ENCODE data around the gene APOA5. TPM values are rescaled to one million over a fixed set of nuclear protein-coding genes. Genes with fewer than 3 reads are reported as not detected.

Gene APOA5
- polyA plus RNA-seq, 2 of the 4 experiments (the other 2 are of a cell fraction): not detected

DNA sequence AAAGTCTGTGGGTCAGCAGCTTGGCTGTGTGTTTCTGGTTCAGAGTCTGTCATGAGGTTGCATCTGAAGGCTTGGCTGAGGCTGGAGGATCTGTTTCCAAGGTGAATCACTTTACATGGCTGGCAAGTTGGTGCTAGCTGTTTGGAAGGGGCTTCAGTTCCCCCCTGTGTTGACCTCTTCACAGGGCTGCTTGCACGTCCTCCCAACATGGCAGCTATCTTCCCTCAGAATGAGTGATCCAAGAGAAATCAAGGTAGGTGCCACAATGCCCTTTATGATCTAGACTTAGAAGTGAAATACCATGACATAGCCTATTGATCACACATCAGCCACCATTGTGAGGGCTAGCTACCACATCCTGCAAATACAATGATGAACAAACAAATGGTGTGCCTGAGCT lies 21.5 kb upstream of the APOA5 start (continued):
- TF ChIP-seq REST (IDR thresholded peaks at IDR 0.05) (no peak), POLR2A (IDR thresholded peaks at IDR 0.05; ENCODE audit: low read length) (no peak), HOXB13 (CRISPR knock-in tag; IDR thresholded peaks at IDR 0.05; ENCODE audit: low read depth) (no peak), NPAS2 (CRISPR knock-in tag; IDR thresholded peaks at IDR 0.05; ENCODE audit: borderline replicate concordance) (no peak), KDM5A (IDR thresholded peaks at IDR 0.05) (no peak), MAFK (IDR thresholded peaks at IDR 0.05; ENCODE audit: partially characterized antibody) (no peak)
- TF ChIP-seq, protein P1, sequence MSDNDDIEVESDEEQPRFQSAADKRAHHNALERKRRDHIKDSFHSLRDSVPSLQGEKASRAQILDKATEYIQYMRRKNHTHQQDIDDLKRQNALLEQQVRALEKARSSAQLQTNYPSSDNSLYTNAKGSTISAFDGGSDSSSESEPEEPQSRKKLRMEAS (IDR thresholded peaks at IDR 0.05): no peak

DNA sequence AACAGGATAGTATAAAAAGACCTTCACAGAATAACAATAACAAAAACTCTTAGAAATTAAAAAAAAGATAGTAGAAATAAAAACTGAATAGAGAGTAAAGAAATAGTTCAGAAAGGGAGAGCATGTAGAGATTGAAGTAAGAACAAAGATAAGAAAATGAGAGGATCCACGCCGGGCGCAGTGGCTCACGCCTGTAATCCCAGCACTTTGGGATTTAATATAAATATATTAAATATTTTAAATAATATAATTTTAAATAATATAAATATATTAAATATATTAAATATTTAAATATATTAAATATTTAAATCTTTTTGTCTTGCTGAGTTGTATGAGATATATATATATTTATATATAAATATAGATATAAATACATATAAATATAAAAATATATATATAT lies 20.4 kb upstream of the APOA5 start:
- CTCF ChIA-PET: interaction anchor here (0.8 to 1.5 kb wide), 4 partner anchors 9 to 24 kb away, joined by 3 to 4 read pairs (median 4); partner anchors contain the start of gene APOA5
- FAIRE-seq (no peak), DNase-seq (ENCODE audit: low read depth in 1 of 2, low spot score in 1 of 2) (no peak), ATAC-seq (no peak)
- Histone ChIP-seq H3K27ac (no peak overlapping the region), H3K9me3 (no peaks in the 10 kb centered on the region), H3K4me2 (no peak overlapping the region), H3K4me1 (peaks cover 7% of the 10 kb centered on the region; the same call in 1 of the 3 replicates), H3K4me3 (no peak overlapping the region)
- POLR2A ChIA-PET: no interaction called here
- WGBS (ENCODE audit: missing lambda C conversion rate): 94% methylated on average over 4 of the region's 4 CpGs
- TF ChIP-seq KDM1A (IDR thresholded peaks at IDR 0.05; ENCODE audit: low read depth): no peak
- no peak for TF ChIP-seq SMC3 (IDR thresholded peaks at IDR 0.05)
- TF ChIP-seq RCOR1 (IDR thresholded peaks at IDR 0.05; ENCODE audit: low read depth, low read length): no peak
- no peak for TF ChIP-seq CEBPB (IDR thresholded peaks at IDR 0.05)
- TF ChIP-seq FOSB (CRISPR knock-in tag; IDR thresholded peaks at IDR 0.05): no peak
- no peak for TF ChIP-seq JUN (IDR thresholded peaks at IDR 0.05)
- TF ChIP-seq CTCF (IDR thresholded peaks at IDR 0.05): no peak
- no peak for TF ChIP-seq JUNB (IDR thresholded peaks at IDR 0.05)
- TF ChIP-seq RAD21 (conservative IDR thresholded peaks at IDR 0.05 in 1 of 2, IDR thresholded peaks at IDR 0.05 in 1 of 2): no peak
- no peak for TF ChIP-seq BHLHE40 (IDR thresholded peaks at IDR 0.05; ENCODE audit: low read depth, low read length)
- no peak for TF ChIP-seq CHD2 (IDR thresholded peaks at IDR 0.05; ENCODE audit: low read length, partially characterized antibody)
- TF ChIP-seq MAFK (IDR thresholded peaks at IDR 0.05; ENCODE audit: partially characterized antibody): no peak
- no peak for TF ChIP-seq ESRRA (IDR thresholded peaks at IDR 0.05; ENCODE audit: borderline replicate concordance, low read length)

DNA sequence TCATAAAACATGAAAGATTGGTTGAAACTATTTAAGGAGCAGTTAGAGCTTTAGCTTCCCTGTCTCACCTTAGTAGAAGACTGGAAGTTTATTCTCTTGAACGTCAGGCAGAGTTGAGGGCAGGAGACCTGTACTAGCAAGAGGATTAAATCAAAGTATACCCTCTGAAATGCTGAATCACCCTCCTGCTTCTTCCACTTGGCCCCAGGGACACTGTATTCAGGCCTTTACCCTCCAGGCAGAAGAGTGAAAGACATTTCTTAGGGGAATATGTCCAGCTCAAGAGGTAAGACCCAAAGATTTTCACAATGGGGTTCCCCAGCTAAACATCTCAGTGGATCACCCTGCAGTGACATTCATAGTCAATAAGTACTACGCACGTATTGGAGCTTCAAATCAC lies 19.5 kb upstream of the APOA5 start:
- no peak for ATAC-seq
- Histone ChIP-seq H3K4me1 (peaks cover 7% of the 10 kb centered on the region; the same call in 1 of the 3 replicates), H3K27ac (no peak overlapping the region), H3K4me3 (no peak overlapping the region), H3K9me3 (no peaks in the 10 kb centered on the region), H3K4me2 (no peak overlapping the region)
- no peak for DNase-seq (ENCODE audit: low read depth in 1 of 2, low spot score in 1 of 2)
- CTCF ChIA-PET: interaction anchor here (2.6 kb wide), 1 partner anchor 20 kb away, joined by 11 read pairs; the partner anchor contains the start of gene APOA5
- WGBS (ENCODE audit: missing lambda C conversion rate): 81% methylated on average over 3 of the region's 3 CpGs
- FAIRE-seq: no peak
- POLR2A ChIA-PET: no interaction called here
- TF ChIP-seq HOXB13 (CRISPR knock-in tag; IDR thresholded peaks at IDR 0.05; ENCODE audit: low read depth) (no peak), JUN (IDR thresholded peaks at IDR 0.05) (no peak), TP53 (CRISPR knock-in tag; IDR thresholded peaks at IDR 0.05) (no peak), HMGXB4 (CRISPR knock-in tag; IDR thresholded peaks at IDR 0.05; ENCODE audit: borderline replicate concordance) (no peak), TFCP2L1 (CRISPR knock-in tag; IDR thresholded peaks at IDR 0.05) (no peak), CBX8 (IDR thresholded peaks at IDR 0.05) (no peak), HEYL (CRISPR knock-in tag; IDR thresholded peaks at IDR 0.05) (no peak), SREBF2 (IDR thresholded peaks at IDR 0.05) (no peak), RFX5 (IDR thresholded peaks at IDR 0.05) (no peak), RCOR1 (IDR thresholded peaks at IDR 0.05; ENCODE audit: low read depth, low read length) (no peak), MAZ (IDR thresholded peaks at IDR 0.05; ENCODE audit: borderline replicate concordance, low read depth, low read length) (no peak), POLR2AphosphoS2 (conservative IDR thresholded peaks at IDR 0.05; ENCODE audit: low read length) (no peak), FOXS1 (CRISPR knock-in tag; IDR thresholded peaks at IDR 0.05) (no peak), POLR2A (IDR thresholded peaks at IDR 0.05; ENCODE audit: low read length) (no peak), HOXB5 (CRISPR knock-in tag; IDR thresholded peaks at IDR 0.05) (no peak), KDM5A (IDR thresholded peaks at IDR 0.05) (no peak)
- TF ChIP-seq, protein P1 (IDR thresholded peaks at IDR 0.05): no peak
